PFSK-1 (cell line): Measurements from ENCODE around the gene MSH3. TPM values are rescaled to one million over a fixed set of nuclear protein-coding genes. Genes with fewer than 3 reads are reported as not detected.
A peak's percentile ranks its signal among the peaks of the same experiment; 100 is the strongest.

Experiments used
- FOXP2 ChIP-seq: optimal IDR thresholded peaks from 2 replicates; pipeline ENCODE3; 2011; ENCODE audit warnings: borderline replicate concordance, control low read depth, inconsistent platforms; ENCODE audit not compliant: insufficient read depth; ENCODE audit errors: extremely low read length, extremely low read depth
- POLR2AphosphoS5 ChIP-seq: IDR thresholded peaks from 2 replicates; pipeline ENCODE4 v1.6.1; 2012; ENCODE audit warnings: low read depth, mild to moderate bottlenecking, control low read depth, low read length, moderate library complexity
- SIN3A ChIP-seq: IDR thresholded peaks from 2 replicates; pipeline ENCODE4 v1.6.1; 2012; ENCODE audit warnings: mild to moderate bottlenecking, low read length, moderate library complexity, borderline replicate concordance; ENCODE audit not compliant: insufficient read depth
- TAF1 ChIP-seq: IDR thresholded peaks from 2 replicates; pipeline ENCODE4 v1.6.1; 2012; ENCODE audit warnings: low read length, control low read depth, borderline replicate concordance; ENCODE audit not compliant: insufficient read depth
- polyA plus RNA-seq: library from polyadenylated mRNA; unstranded; fragments of >200 nt; gene quantifications from one replicate; pipeline ENCODE4 v1.2.1, GENCODE V29; 2012; ENCODE audit warnings: low read depth, missing spikeins; ENCODE audit not compliant: insufficient read length
- TF ChIP-seq, protein P1 (sequence below), 2 experiments: IDR thresholded peaks; 2 replicates each; pipeline versions ENCODE4 v1.6.1 to v1.8.0; 2011 to 2012; ENCODE audit warnings: low read depth in 2 of 2, low read length in 2 of 2, control low read depth in 1 of 2, inconsistent platforms in 1 of 2, mild to moderate bottlenecking in 1 of 2, moderate library complexity in 1 of 2; ENCODE audit not compliant: insufficient read depth in 1 of 2

Gene MSH3
- 4.8 TPM for polyA plus RNA-seq

DNA sequence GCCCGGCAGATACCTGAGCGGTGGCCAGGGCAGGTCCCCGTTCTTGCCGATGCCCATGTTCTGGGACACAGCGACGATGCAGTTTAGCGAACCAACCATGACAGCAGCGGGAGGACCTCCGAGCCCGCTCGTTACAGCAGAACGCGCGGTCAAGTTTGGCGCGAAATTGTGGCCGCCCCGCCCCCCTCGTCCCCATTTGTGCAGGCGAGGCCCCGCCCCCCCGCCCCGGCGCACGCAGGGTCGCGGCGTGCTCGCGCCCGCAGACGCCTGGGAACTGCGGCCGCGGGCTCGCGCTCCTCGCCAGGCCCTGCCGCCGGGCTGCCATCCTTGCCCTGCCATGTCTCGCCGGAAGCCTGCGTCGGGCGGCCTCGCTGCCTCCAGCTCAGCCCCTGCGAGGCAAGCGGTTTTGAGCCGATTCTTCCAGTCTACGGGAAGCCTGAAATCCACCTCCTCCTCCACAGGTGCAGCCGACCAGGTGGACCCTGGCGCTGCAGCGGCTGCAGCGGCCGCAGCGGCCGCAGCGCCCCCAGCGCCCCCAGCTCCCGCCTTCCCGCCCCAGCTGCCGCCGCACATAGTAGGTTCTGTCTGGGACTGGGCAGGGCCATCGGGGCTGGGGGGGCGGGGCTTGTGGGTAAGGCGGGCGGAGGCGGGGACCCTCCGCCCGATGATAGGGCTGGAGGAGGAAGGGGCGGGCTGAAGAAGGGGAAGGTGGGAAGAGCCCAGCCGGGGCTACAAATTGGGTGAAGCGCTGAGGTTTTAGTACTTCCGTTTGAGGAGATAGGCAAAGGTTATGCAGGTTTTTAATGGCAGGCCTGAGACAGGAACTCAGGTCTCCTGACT is at the start of gene MSH3, which contains the start of gene DHFR:
TSS of gene MSH3 (plus strand) at position 262 of the 840 bp plus-strand sequence. CDS start at position 338, 76 bp downstream.
TSS of gene DHFR (minus strand) at position 593 of the 840 bp plus-strand sequence. CDS start at position 99, 494 bp downstream.
- TF ChIP-seq, protein P1, sequence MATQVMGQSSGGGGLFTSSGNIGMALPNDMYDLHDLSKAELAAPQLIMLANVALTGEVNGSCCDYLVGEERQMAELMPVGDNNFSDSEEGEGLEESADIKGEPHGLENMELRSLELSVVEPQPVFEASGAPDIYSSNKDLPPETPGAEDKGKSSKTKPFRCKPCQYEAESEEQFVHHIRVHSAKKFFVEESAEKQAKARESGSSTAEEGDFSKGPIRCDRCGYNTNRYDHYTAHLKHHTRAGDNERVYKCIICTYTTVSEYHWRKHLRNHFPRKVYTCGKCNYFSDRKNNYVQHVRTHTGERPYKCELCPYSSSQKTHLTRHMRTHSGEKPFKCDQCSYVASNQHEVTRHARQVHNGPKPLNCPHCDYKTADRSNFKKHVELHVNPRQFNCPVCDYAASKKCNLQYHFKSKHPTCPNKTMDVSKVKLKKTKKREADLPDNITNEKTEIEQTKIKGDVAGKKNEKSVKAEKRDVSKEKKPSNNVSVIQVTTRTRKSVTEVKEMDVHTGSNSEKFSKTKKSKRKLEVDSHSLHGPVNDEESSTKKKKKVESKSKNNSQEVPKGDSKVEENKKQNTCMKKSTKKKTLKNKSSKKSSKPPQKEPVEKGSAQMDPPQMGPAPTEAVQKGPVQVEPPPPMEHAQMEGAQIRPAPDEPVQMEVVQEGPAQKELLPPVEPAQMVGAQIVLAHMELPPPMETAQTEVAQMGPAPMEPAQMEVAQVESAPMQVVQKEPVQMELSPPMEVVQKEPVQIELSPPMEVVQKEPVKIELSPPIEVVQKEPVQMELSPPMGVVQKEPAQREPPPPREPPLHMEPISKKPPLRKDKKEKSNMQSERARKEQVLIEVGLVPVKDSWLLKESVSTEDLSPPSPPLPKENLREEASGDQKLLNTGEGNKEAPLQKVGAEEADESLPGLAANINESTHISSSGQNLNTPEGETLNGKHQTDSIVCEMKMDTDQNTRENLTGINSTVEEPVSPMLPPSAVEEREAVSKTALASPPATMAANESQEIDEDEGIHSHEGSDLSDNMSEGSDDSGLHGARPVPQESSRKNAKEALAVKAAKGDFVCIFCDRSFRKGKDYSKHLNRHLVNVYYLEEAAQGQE (IDR thresholded peaks at IDR 0.05; ENCODE audit: insufficient read depth in 1 of 2, low read depth in 2 of 2, low read length in 2 of 2), result no peak
- peak; percentile 95 for TF ChIP-seq POLR2AphosphoS5

DNA sequence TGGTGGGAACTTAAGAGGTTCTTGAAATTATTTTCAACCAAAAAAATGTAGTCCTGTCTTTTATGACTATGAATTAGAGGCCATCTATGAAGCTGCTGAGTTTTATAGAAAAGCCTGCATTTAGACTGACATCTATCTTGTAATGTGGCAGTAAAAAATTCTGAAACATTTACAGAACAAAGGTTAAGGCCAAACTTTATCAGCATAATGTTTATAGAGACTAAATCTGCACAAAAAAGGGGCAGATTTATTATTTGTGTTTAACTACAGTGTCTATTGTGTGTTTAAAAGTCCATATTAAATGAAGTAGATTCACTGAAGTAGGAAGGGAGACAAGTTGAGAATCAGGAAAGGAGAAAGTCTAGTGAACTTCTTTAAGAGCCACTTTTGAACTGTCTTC is 47.1 kb upstream of the MSH3 start:
- TF ChIP-seq SIN3A (no peak), TAF1 (no peak), FOXP2 (no peak), POLR2AphosphoS5 (no peak)
- TF ChIP-seq, protein P1 (IDR thresholded peaks at IDR 0.05; ENCODE audit: insufficient read depth in 1 of 2, low read depth in 2 of 2, low read length in 2 of 2), result no peak

DNA sequence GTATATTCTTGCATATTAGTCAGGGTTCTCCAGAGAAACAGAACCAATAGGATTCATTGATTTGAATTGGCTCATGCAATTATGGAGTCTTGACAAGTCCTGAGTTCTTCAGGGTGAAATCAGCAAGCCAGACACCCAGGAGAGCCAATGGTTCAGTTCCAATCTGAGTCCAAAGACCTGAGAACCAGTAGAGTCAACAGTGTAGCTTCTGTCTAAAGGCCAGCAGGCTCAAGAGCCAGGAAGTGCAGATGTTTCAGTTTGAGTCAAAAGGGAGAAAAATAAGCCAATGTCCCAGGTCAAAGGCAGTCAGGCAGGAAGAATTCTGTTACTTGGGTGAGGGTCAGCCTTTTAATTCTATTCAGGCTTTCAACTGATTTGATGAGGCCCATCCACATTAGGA is 46.6 kb upstream of the MSH3 start:
- TF ChIP-seq, protein P1 (IDR thresholded peaks at IDR 0.05; ENCODE audit: insufficient read depth in 1 of 2, low read depth in 2 of 2, low read length in 2 of 2), result no peak
- TF ChIP-seq FOXP2, result no peak

DNA sequence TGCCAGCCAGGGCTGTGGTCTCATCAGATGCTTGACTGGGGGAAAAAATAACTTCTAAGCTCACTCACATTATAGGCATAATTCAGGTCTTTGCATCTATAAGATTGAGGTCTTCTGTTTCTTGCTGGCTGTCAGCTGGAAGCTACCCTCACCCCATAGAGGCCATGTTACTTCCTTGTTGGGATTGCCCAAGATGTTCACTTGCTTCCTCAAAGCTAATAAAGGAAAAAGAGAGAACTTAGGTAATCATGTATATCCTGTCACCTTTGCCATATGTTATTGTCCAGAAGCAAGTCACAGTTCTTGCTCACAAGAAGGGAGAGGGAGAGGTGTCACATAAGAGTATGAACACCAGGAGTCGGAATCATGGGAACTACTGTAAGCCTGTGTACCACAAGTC is 45.7 kb upstream of the MSH3 start:
- TF ChIP-seq SIN3A, result no peak
- TF ChIP-seq, protein P1 (IDR thresholded peaks at IDR 0.05; ENCODE audit: insufficient read depth in 1 of 2, low read depth in 2 of 2, low read length in 2 of 2), result no peak
- TF ChIP-seq FOXP2, result no peak

DNA sequence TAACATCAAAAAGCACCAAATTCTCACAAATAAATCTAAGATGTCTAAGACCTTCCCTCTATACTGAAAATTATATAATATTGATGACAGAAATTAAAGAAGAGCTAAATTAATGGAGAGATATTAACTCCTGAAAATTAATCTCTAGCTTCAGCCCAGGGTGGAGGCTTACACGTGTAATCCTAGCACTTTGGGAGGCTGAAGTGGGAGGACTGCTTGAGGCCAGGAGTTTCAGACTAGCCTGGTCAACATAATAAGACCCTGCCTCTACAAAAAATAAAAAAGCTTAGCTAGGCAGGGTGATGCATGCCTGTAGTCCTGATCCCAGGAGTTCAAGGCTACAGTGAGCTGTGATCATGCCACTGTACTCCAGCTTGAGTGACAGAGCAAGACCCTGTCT is 44.8 kb upstream of the MSH3 start:
- TF ChIP-seq FOXP2 (no peak), TAF1 (no peak), POLR2AphosphoS5 (no peak), SIN3A (no peak)
- TF ChIP-seq, protein P1 (IDR thresholded peaks at IDR 0.05; ENCODE audit: insufficient read depth in 1 of 2, low read depth in 2 of 2, low read length in 2 of 2), result no peak
